GM12878 (cell line): Measurements from ENCODE around the gene DST. TPM values are rescaled to one million over a fixed set of nuclear protein-coding genes. Genes with fewer than 3 reads are reported as not detected.

Experiments used
- ATAC-seq: fragments of 200-7000 bp; cut with Tn5 transposase; 3 replicates; pipeline ENCODE4 v1.9.1; 2020; ENCODE audit warnings: mild to moderate bottlenecking, moderate library complexity
- BruUV-seq: library from RNA; stranded (reverse); fragments of 400-500 nt; replicated peaks from 2 replicates; lab custom pipeline; 2021; lab: Mats Ljungman, UMichigan
- CTCF ChIA-PET: fragments of 300-600 bp; sonication (Branson Sonifier 250); formaldehyde crosslinking; extraction: SDS; loops from one replicate; lab custom pipeline; 2021; ENCODE audit warnings: inconsistent platforms; lab: Yijun Ruan, JAX
- POLR2A ChIA-PET: fragments of 350-600 bp; formaldehyde crosslinking; extraction: SDS; loops from one replicate; lab custom pipeline; 2021; ENCODE audit warnings: inconsistent platforms; lab: Charles Lee
- RAD21 ChIA-PET: fragments of 300-600 bp; sonication (Branson Sonifier 250); formaldehyde crosslinking; loops from one replicate; lab custom pipeline; 2023; ENCODE audit warnings: antibody characterized with exemption; ENCODE audit not compliant: unreplicated experiment; lab: Charles Lee
- SMC1A ChIA-PET: fragments of 300-600 bp; sonication (Branson Sonifier 250); formaldehyde crosslinking; loops from one replicate; lab custom pipeline; 2023; ENCODE audit not compliant: unreplicated experiment, uncharacterized antibody; lab: Charles Lee
- DNase-seq: peaks from one replicate; pipeline ENCODE4 v3.0.0-alpha.2; 2011; ENCODE audit warnings: low read depth, low spot score
- FAIRE-seq: peaks from 3 replicates; lab custom pipeline; 2011; peaks lifted over from hg19 to GRCh38; lab: Jason Lieb, UNC
- H2AFZ ChIP-seq: 2 replicates; pipeline ENCODE4 v1.6.0; 2011; ENCODE audit warnings: low read depth, low read length, control low read depth; ENCODE audit not compliant: control insufficient read depth
- H3K27ac ChIP-seq: 2 replicates; pipeline ENCODE4 v1.5.1; 2011; ENCODE audit warnings: control low read depth; ENCODE audit not compliant: control insufficient read depth, insufficient read depth
- H3K27me3 ChIP-seq, 2 experiments: replicated peaks in 1 of 2; 2 replicates each; pipeline versions ENCODE4 v1.6.0 to v1.6.1; 2011; ENCODE audit warnings: low read length in 1 of 2; ENCODE audit not compliant: control insufficient read depth in 2 of 2, insufficient read depth in 2 of 2
- H3K36me3 ChIP-seq, 2 experiments: 2 replicates each; pipeline ENCODE4 v1.5.1; 2011; ENCODE audit warnings: low read length in 1 of 2; ENCODE audit not compliant: control insufficient read depth in 2 of 2, insufficient read depth in 2 of 2
- H3K4me1 ChIP-seq: 2 replicates; pipeline ENCODE4 v1.6.1; 2011; ENCODE audit warnings: mild to moderate bottlenecking, low read length, moderate library complexity, mixed read lengths; ENCODE audit not compliant: control insufficient read depth, insufficient read depth
- H3K4me2 ChIP-seq: 2 replicates; pipeline ENCODE4 v1.6.0; 2011; ENCODE audit warnings: control low read depth; ENCODE audit not compliant: control insufficient read depth, insufficient read depth
- H3K4me3 ChIP-seq: fragments of 200-600 bp; sonication (generic); 2 replicates; pipeline ENCODE4 v1.5.1; 2016
- H3K79me2 ChIP-seq: 2 replicates; pipeline ENCODE4 v1.6.0; 2011; ENCODE audit warnings: low read length; ENCODE audit not compliant: control insufficient read depth, insufficient read depth
- H3K9ac ChIP-seq: 2 replicates; pipeline ENCODE4 v1.8.0; 2011; ENCODE audit warnings: low read length, control low read depth, mixed read lengths; ENCODE audit not compliant: control insufficient read depth, insufficient read depth
- H3K9me3 ChIP-seq: replicated peaks from 3 replicates; pipeline ENCODE4 v1.5.1; 2011; ENCODE audit warnings: mild to moderate bottlenecking, low read length; ENCODE audit not compliant: control insufficient read depth, insufficient read depth
- H4K20me1 ChIP-seq: 2 replicates; pipeline ENCODE4 v1.6.0; 2011; ENCODE audit not compliant: control insufficient read depth, insufficient read depth
- ATF7 ChIP-seq: fragments of 450-650 bp; IDR thresholded peaks from 2 replicates; pipeline ENCODE4 v1.6.1; 2016; ENCODE audit warnings: low read depth, mild to moderate bottlenecking
- CBFB ChIP-seq: IDR thresholded peaks from 2 replicates; pipeline ENCODE4 v1.6.1; 2016; ENCODE audit warnings: antibody characterized with exemption, low read depth
- EZH2 ChIP-seq: IDR thresholded peaks from 2 replicates; pipeline ENCODE4 v1.6.1; 2012; ENCODE audit warnings: low read depth, mild to moderate bottlenecking, control low read depth, inconsistent platforms, low read length, borderline replicate concordance; ENCODE audit not compliant: control insufficient read depth
- HDAC6 ChIP-seq: fragments of 200-600 bp; sonication (generic); IDR thresholded peaks from one replicate; pipeline ENCODE4 v1.8.0; 2017; ENCODE audit warnings: antibody characterized with exemption; ENCODE audit not compliant: unreplicated experiment
- MTA2 ChIP-seq: fragments of 450-650 bp; IDR thresholded peaks from 2 replicates; pipeline ENCODE4 v1.6.1; 2016; ENCODE audit warnings: low read depth, mild to moderate bottlenecking, moderate library complexity
- MTA3 ChIP-seq: IDR thresholded peaks from 2 replicates; pipeline ENCODE4 v1.6.1; 2012; ENCODE audit warnings: low read length, inconsistent platforms, borderline replicate concordance
- PML ChIP-seq: IDR thresholded peaks from 2 replicates; pipeline ENCODE4 v1.6.1; 2012; ENCODE audit warnings: low read length, inconsistent platforms
- POLR2A ChIP-seq: IDR thresholded peaks from 2 replicates; pipeline ENCODE4 v1.6.1; 2011; ENCODE audit warnings: low read depth, mild to moderate bottlenecking, low read length
- POU2F2 ChIP-seq: IDR thresholded peaks from 3 replicates; pipeline ENCODE4 v1.6.1; 2011; ENCODE audit warnings: low read depth, mild to moderate bottlenecking, low read length, borderline replicate concordance
- SMAD5 ChIP-seq: IDR thresholded peaks from 2 replicates; pipeline ENCODE4 v1.6.1; 2016; ENCODE audit warnings: antibody characterized with exemption, low read depth
- TAF1 ChIP-seq: IDR thresholded peaks from 2 replicates; pipeline ENCODE4 v1.6.1; 2011; ENCODE audit warnings: mild to moderate bottlenecking, low read depth, low read length, borderline replicate concordance
- TBL1XR1 ChIP-seq: IDR thresholded peaks from 2 replicates; pipeline ENCODE4 v1.6.1; 2012; ENCODE audit warnings: low read depth, low read length, improper control_type of control experiment
- TCF12 ChIP-seq: IDR thresholded peaks from 2 replicates; pipeline ENCODE4 v1.6.1; 2011; ENCODE audit warnings: low read depth, mild to moderate bottlenecking, low read length
- ZNF217 ChIP-seq: fragments of 450-650 bp; IDR thresholded peaks from 2 replicates; pipeline ENCODE4 v1.6.1; 2017; ENCODE audit warnings: antibody characterized with exemption, mild to moderate bottlenecking
- WGBS: methylation state at CpG from one replicate; pipeline ENCODE4 v1.1.6; 2016; ENCODE audit warnings: low lambda C conversion rate; ENCODE audit not compliant: insufficient replicate concordance, insufficient coverage; ENCODE audit errors: missing lambda C conversion rate; 5-methylcytosine and 5-hydroxymethylcytosine counted together
- in situ Hi-C: fragments of 300-500 bp; cut with MboI; formaldehyde crosslinking; loops from 9 replicates; pipeline ENCODE4 v1.14.3; 2018; ENCODE audit warnings: mixed read lengths
- intact Hi-C: fragments of 100-400 bp; cut with micrococcal nuclease; formaldehyde crosslinking; loops from one replicate; pipeline ENCODE4 v1.14.2; 2022; ENCODE audit not compliant: unreplicated experiment
- polyA plus RNA-seq, 11 experiments: library from polyadenylated mRNA; depleted of rRNA in 4 of 11; unstranded in 6 of 11; stranded (reverse) in 5 of 11; fragments of >200 nt; fragmentation: Nextera tagmentation in 4 of 11; fragmentation: Illumina TruSeq in 1 of 11; extraction: Ambion mirVana in 4 of 11; extraction: Trizol in 1 of 11; gene quantifications; 1 replicate in 1 of 11; 2 replicates in 10 of 11; pipeline versions ENCODE4 v1.2.1 to v1.2.3, GENCODE V29; 2011 to 2016; ENCODE audit warnings: inconsistent platforms in 2 of 11, missing spikeins in 2 of 11, low read depth in 1 of 11
- total RNA-seq, 4 experiments: library from RNA; depleted of rRNA in 3 of 4; stranded (reverse); fragments of >200 nt in 3 of 4; fragmentation: Illumina TruSeq in 1 of 4; extraction: Trizol in 1 of 4; gene quantifications; 2 replicates each; pipeline versions ENCODE4 v1.2.1 to v1.2.3, GENCODE V29; 2013 to 2021
- TF ChIP-seq, protein P1 (sequence below): IDR thresholded peaks from 2 replicates; pipeline ENCODE4 v1.6.1; 2011; ENCODE audit warnings: mild to moderate bottlenecking, low read depth, low read length, moderate library complexity; ENCODE audit not compliant: insufficient replicate concordance
- TF ChIP-seq, protein P2 (sequence below): IDR thresholded peaks from 2 replicates; pipeline ENCODE4 v1.6.1; 2012; ENCODE audit warnings: improper control_type of control experiment, low read depth, low read length; ENCODE audit not compliant: insufficient replicate concordance
- TF ChIP-seq, protein P3 (sequence below): IDR thresholded peaks from 2 replicates; pipeline ENCODE4 v1.6.1; 2012; ENCODE audit warnings: low read length, inconsistent platforms

Gene DST
- total and polyA plus RNA-seq, 10 of the 15 experiments (the other 5 are each of a cell fraction or from before 2014, with no cell fraction given) = 32.1 to 156 (median 75.0) TPM

DNA sequence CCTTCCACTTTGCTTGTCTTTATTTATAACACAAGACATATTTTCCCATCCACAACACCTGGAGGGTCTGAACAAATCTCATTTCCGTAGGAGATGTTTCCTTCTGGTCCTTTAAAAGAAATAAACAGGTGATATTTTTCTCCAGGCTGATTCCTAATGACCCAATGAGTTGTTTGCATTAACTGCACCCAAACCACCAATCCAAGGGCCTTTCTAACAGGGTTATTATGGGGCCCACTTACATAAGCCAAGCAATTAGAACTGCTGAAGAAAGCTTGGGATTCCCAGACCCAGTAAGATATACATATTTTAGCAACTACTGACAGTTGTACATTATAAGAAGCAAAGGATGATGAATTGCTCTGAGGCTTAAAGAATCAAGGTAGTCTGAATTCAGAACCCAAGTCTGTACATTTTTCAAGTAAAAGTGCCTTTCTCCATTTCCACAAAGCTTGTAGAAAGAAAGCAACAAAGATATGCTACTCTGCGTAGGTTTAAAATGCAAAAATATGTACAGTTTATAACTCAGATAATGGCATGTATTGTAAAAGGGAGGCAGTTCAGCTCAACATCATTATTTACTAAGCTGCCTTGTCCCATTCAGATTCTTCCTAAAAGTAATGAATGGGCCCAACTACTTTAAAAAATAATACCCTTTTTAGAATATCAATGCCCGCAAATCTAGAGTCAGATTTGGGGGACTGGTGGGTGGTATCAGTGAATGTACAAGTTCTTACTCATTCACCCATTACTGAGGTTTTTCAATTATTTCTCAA lies 120.0 kb downstream of the DST start:
- ATAC-seq = no peak
- Histone ChIP-seq H3K4me2 (no peak overlapping the region), H2AFZ (no peak overlapping the region), H3K9me3 (no peaks in the 10 kb centered on the region; the same call in 2 of the 3 replicates), H3K36me3 (peaks cover 6 to 20% of the 10 kb centered on the region in 2 experiments), H4K20me1 (peaks cover 3% of the 10 kb centered on the region; the same call in 1 of the 2 replicates), H3K79me2 (no peaks in the 10 kb centered on the region), H3K4me3 (no peak overlapping the region), H3K9ac (no peak overlapping the region), H3K4me1 (no peaks in the 10 kb centered on the region), H3K27me3 (no peaks in the 10 kb centered on the region), H3K27ac (no peak overlapping the region)
- ChIA-PET RAD21 (no interaction called here), POLR2A (no interaction called here), SMC1A (interaction anchor here (1.1 to 1.4 kb wide), 4 partner anchors 8 to 31 kb away, joined by 3 read pairs; no protein-coding TSS in a partner anchor), CTCF (interaction anchor here (1.1 to 3.2 kb wide), 3 partner anchors 9 to 47 kb away, joined by 5 to 10 read pairs (median 7); no protein-coding TSS in a partner anchor)
- intact Hi-C loops (no loop called here), in situ Hi-C loops (no loop called here)
- WGBS = 100% methylated on average over 3 of the region's 3 CpGs
- no peak for DNase-seq
- BruUV-seq = no TSS peak
- no peak for FAIRE-seq
- no peak for TF ChIP-seq POLR2A
- TF ChIP-seq TCF12 = no peak
- TF ChIP-seq SMAD5 = no peak
- TF ChIP-seq, protein P1, sequence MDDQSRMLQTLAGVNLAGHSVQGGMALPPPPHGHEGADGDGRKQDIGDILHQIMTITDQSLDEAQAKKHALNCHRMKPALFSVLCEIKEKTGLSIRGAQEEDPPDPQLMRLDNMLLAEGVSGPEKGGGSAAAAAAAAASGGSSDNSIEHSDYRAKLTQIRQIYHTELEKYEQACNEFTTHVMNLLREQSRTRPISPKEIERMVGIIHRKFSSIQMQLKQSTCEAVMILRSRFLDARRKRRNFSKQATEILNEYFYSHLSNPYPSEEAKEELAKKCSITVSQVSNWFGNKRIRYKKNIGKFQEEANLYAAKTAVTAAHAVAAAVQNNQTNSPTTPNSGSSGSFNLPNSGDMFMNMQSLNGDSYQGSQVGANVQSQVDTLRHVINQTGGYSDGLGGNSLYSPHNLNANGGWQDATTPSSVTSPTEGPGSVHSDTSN = no peak
- TF ChIP-seq ATF7 = no peak
- no peak for TF ChIP-seq EZH2
- TF ChIP-seq, protein P2, sequence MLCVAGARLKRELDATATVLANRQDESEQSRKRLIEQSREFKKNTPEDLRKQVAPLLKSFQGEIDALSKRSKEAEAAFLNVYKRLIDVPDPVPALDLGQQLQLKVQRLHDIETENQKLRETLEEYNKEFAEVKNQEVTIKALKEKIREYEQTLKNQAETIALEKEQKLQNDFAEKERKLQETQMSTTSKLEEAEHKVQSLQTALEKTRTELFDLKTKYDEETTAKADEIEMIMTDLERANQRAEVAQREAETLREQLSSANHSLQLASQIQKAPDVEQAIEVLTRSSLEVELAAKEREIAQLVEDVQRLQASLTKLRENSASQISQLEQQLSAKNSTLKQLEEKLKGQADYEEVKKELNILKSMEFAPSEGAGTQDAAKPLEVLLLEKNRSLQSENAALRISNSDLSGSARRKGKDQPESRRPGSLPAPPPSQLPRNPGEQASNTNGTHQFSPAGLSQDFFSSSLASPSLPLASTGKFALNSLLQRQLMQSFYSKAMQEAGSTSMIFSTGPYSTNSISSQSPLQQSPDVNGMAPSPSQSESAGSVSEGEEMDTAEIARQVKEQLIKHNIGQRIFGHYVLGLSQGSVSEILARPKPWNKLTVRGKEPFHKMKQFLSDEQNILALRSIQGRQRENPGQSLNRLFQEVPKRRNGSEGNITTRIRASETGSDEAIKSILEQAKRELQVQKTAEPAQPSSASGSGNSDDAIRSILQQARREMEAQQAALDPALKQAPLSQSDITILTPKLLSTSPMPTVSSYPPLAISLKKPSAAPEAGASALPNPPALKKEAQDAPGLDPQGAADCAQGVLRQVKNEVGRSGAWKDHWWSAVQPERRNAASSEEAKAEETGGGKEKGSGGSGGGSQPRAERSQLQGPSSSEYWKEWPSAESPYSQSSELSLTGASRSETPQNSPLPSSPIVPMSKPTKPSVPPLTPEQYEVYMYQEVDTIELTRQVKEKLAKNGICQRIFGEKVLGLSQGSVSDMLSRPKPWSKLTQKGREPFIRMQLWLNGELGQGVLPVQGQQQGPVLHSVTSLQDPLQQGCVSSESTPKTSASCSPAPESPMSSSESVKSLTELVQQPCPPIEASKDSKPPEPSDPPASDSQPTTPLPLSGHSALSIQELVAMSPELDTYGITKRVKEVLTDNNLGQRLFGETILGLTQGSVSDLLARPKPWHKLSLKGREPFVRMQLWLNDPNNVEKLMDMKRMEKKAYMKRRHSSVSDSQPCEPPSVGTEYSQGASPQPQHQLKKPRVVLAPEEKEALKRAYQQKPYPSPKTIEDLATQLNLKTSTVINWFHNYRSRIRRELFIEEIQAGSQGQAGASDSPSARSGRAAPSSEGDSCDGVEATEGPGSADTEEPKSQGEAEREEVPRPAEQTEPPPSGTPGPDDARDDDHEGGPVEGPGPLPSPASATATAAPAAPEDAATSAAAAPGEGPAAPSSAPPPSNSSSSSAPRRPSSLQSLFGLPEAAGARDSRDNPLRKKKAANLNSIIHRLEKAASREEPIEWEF = no peak
- TF ChIP-seq CBFB = no peak
- TF ChIP-seq, protein P3, sequence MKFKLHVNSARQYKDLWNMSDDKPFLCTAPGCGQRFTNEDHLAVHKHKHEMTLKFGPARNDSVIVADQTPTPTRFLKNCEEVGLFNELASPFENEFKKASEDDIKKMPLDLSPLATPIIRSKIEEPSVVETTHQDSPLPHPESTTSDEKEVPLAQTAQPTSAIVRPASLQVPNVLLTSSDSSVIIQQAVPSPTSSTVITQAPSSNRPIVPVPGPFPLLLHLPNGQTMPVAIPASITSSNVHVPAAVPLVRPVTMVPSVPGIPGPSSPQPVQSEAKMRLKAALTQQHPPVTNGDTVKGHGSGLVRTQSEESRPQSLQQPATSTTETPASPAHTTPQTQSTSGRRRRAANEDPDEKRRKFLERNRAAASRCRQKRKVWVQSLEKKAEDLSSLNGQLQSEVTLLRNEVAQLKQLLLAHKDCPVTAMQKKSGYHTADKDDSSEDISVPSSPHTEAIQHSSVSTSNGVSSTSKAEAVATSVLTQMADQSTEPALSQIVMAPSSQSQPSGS = no peak
- TF ChIP-seq HDAC6 = no peak
- no peak for TF ChIP-seq TAF1
- TF ChIP-seq MTA2 = no peak
- no peak for TF ChIP-seq MTA3
- TF ChIP-seq TBL1XR1 = no peak
- TF ChIP-seq POU2F2 = no peak
- TF ChIP-seq ZNF217 = no peak
- TF ChIP-seq PML = no peak
